Measurements from ENCODE around the gene PUS3. TPM values are rescaled to one million over a fixed set of nuclear protein-coding genes. Genes with fewer than 3 reads are reported as not detected.
"Not testable (repeated sequence)": the region's sequence is repeated elsewhere in the genome, so short reads cannot be mapped to it uniquely, and the experiment has no call there.

Gene PUS3
- polyA plus RNA-seq, 3 donors = 2.0 to 5.3 (median 3.1) TPM

- no peak overlapping the region for H3K27ac ChIP-seq (ENCODE audit: low read depth in 1 of 2, low read length in 2 of 2)
- intact Hi-C loops (cut with micrococcal nuclease) = no loop called here
- H3K27ac Mint-ChIP-seq = no peak overlapping the region
- H3K4me2 ChIP-seq (replicated peaks; ENCODE audit: extremely low read depth, low read length, poor library complexity, severe bottlenecking) = no peak overlapping the region
- peaks cover 0 to 2% of the 10 kb centered on the region in 2 donors for H3K27me3 ChIP-seq (ENCODE audit: control insufficient read depth in 2 of 2, insufficient read depth in 2 of 2, low read length in 2 of 2)
- 87% methylated on average over 7 of the region's 13 CpGs for WGBS (ENCODE audit: insufficient coverage)
- no peaks in the 10 kb centered on the region for H3K36me3 Mint-ChIP-seq
- H3K79me2 ChIP-seq (ENCODE audit: insufficient read depth, low read length) = no peaks in the 10 kb centered on the region
- no peak for TF ChIP-seq CTCF (IDR thresholded peaks at IDR 0.05)
- peaks cover 5 to 10% (median 7%) of the 10 kb centered on the region in 3 donors for H3K27me3 Mint-ChIP-seq (ENCODE audit: low read depth in 3 of 3)
- H3K4me3 ChIP-seq (replicated peaks in 1 of 3; ENCODE audit: low read depth in 2 of 3, low read length in 3 of 3) = no peak overlapping the region
- no peaks in the 10 kb centered on the region for H3K9me3 ChIP-seq (replicated peaks in 1 of 2; ENCODE audit: control insufficient read depth in 1 of 2, insufficient read depth in 1 of 2, low read length in 2 of 2)
- H3K4me1 ChIP-seq (ENCODE audit: control insufficient read depth in 1 of 2, insufficient read depth in 2 of 2, low read length in 2 of 2) = no peaks in the 10 kb centered on the region
- H4K20me1 ChIP-seq (ENCODE audit: insufficient read depth, low read length) = no peaks in the 10 kb centered on the region
- H3K9me3 Mint-ChIP-seq = no peaks in the 10 kb centered on the region
- H3K4me3 Mint-ChIP-seq = no peak overlapping the region
- no peak for DNase-seq
- H3K4me1 Mint-ChIP-seq = peaks cover 2% of the 10 kb centered on the region
- H2AFZ ChIP-seq (ENCODE audit: insufficient read depth, low read depth, low read length, poor library complexity, severe bottlenecking) = no peak overlapping the region
- no peak overlapping the region for H3K9ac ChIP-seq (ENCODE audit: insufficient read depth, low read length, poor library complexity, severe bottlenecking)
- H3K36me3 ChIP-seq (replicated peaks in 1 of 2; ENCODE audit: control insufficient read depth in 1 of 2, insufficient read depth in 2 of 2, low read length in 2 of 2) = no peaks in the 10 kb centered on the region
Observed at GRCh38 chr11:125918140-125918840, 15.3 kb upstream of the PUS3 start.

- Histone ChIP-seq H3K9me3 (replicated peaks in 1 of 2; ENCODE audit: control insufficient read depth in 1 of 2, insufficient read depth in 1 of 2, low read length in 2 of 2) (no peaks in the 10 kb centered on the region), H3K27me3 (ENCODE audit: control insufficient read depth in 2 of 2, insufficient read depth in 2 of 2, low read length in 2 of 2) (peaks cover 0 to 2% of the 10 kb centered on the region in 2 donors), H3K4me2 (replicated peaks; ENCODE audit: extremely low read depth, low read length, poor library complexity, severe bottlenecking) (no peak overlapping the region), H3K79me2 (ENCODE audit: insufficient read depth, low read length) (no peaks in the 10 kb centered on the region), H4K20me1 (ENCODE audit: insufficient read depth, low read length) (no peaks in the 10 kb centered on the region), H3K36me3 (replicated peaks in 1 of 2; ENCODE audit: control insufficient read depth in 1 of 2, insufficient read depth in 2 of 2, low read length in 2 of 2) (no peaks in the 10 kb centered on the region), H3K4me1 (ENCODE audit: control insufficient read depth in 1 of 2, insufficient read depth in 2 of 2, low read length in 2 of 2) (no peaks in the 10 kb centered on the region), H3K9ac (ENCODE audit: insufficient read depth, low read length, poor library complexity, severe bottlenecking) (no peak overlapping the region), H2AFZ (ENCODE audit: insufficient read depth, low read depth, low read length, poor library complexity, severe bottlenecking) (no peak overlapping the region), H3K4me3 (replicated peaks in 1 of 3; ENCODE audit: low read depth in 2 of 3, low read length in 3 of 3) (no peak overlapping the region), H3K27ac (ENCODE audit: low read depth in 1 of 2, low read length in 2 of 2) (no peak overlapping the region)
- H3K4me1 Mint-ChIP-seq = no peaks in the 10 kb centered on the region
- H3K9me3 Mint-ChIP-seq = no peaks in the 10 kb centered on the region
- no peak overlapping the region for H3K27ac Mint-ChIP-seq
- H3K4me3 Mint-ChIP-seq = no peak overlapping the region
- H3K27me3 Mint-ChIP-seq (ENCODE audit: low read depth in 3 of 3) = peaks cover 5 to 14% (median 7%) of the 10 kb centered on the region in 3 donors
- WGBS (ENCODE audit: insufficient coverage) = 90% methylated on average over 5 of the region's 12 CpGs
- H3K36me3 Mint-ChIP-seq = no peaks in the 10 kb centered on the region
- no peak for TF ChIP-seq CTCF (IDR thresholded peaks at IDR 0.05)
- intact Hi-C loops (cut with micrococcal nuclease) = no loop called here
- no peak for DNase-seq
Observed at GRCh38 chr11:125916683-125917347, 13.8 kb upstream of the PUS3 start.

- H3K9ac ChIP-seq (ENCODE audit: insufficient read depth, low read length, poor library complexity, severe bottlenecking); H3K27ac ChIP-seq (ENCODE audit: low read depth in 1 of 2, low read length in 2 of 2); H3K36me3 Mint-ChIP-seq; H3K9me3 Mint-ChIP-seq; H3K4me3 Mint-ChIP-seq; DNase-seq; H3K79me2 ChIP-seq (ENCODE audit: insufficient read depth, low read length); H3K4me1 ChIP-seq (ENCODE audit: control insufficient read depth in 1 of 2, insufficient read depth in 2 of 2, low read length in 2 of 2); H3K4me2 ChIP-seq (replicated peaks; ENCODE audit: extremely low read depth, low read length, poor library complexity, severe bottlenecking); H3K9me3 ChIP-seq (replicated peaks in 1 of 2; ENCODE audit: control insufficient read depth in 1 of 2, insufficient read depth in 1 of 2, low read length in 2 of 2); H3K4me3 ChIP-seq (replicated peaks in 1 of 3; ENCODE audit: low read depth in 2 of 3, low read length in 3 of 3); H3K27me3 ChIP-seq (ENCODE audit: control insufficient read depth in 2 of 2, insufficient read depth in 2 of 2, low read length in 2 of 2); H3K27ac Mint-ChIP-seq; H2AFZ ChIP-seq (ENCODE audit: insufficient read depth, low read depth, low read length, poor library complexity, severe bottlenecking); H4K20me1 ChIP-seq (ENCODE audit: insufficient read depth, low read length); H3K4me1 Mint-ChIP-seq; H3K36me3 ChIP-seq (replicated peaks in 1 of 2; ENCODE audit: control insufficient read depth in 1 of 2, insufficient read depth in 2 of 2, low read length in 2 of 2); intact Hi-C loops (cut with micrococcal nuclease): not testable (repeated sequence)
- WGBS (ENCODE audit: insufficient coverage) = 96% methylated on average over 2 of the region's 3 CpGs
- H3K27me3 Mint-ChIP-seq (ENCODE audit: low read depth in 3 of 3) = peaks cover 4 to 21% (median 10%) of the 10 kb centered on the region in 3 donors
Observed at GRCh38 chr11:125914601-125915000, 11.6 kb upstream of the PUS3 start.

Measured in CD14-positive monocyte (primary cell).